IPS-18c (cell line): ENCODE data around the gene ARHGEF4.

ENCODE experiments used
- H3K4me3 ChIP-seq: 2 replicates; pipeline ENCODE4 v1.7.0; 2013; ENCODE audit warnings: low read depth, mild to moderate bottlenecking, low read length, moderate library complexity; ENCODE audit not compliant: insufficient read depth
- H3K9me3 ChIP-seq: one replicate; pipeline ENCODE4 v1.6.1; 2013; ENCODE audit warnings: mild to moderate bottlenecking, low read length, moderate library complexity; ENCODE audit not compliant: control insufficient read depth, insufficient read depth

ARHGEF4 gene

GRCh38 chr2:130826821-130827501 is 9.8 kb upstream of the ARHGEF4 start:
- no peak overlapping the region for H3K4me3 ChIP-seq
- peaks cover 2% of the 10 kb centered on the region for H3K9me3 ChIP-seq

- Histone ChIP-seq H3K4me3 (no peak overlapping the region), H3K9me3 (peaks cover under 1% of the 10 kb centered on the region)
Measured at GRCh38 chr2:130827502-130828251, 9.0 kb upstream of the ARHGEF4 start.

- no peak overlapping the region for H3K4me3 ChIP-seq
- no peaks in the 10 kb centered on the region for H3K9me3 ChIP-seq
Measured at GRCh38 chr2:130828461-130828860, 8.3 kb upstream of the ARHGEF4 start.

- H3K9me3 ChIP-seq: no peaks in the 10 kb centered on the region
- H3K4me3 ChIP-seq: no peak overlapping the region; the same call in 1 of the 2 replicates
Measured at GRCh38 chr2:130829015-130829414, 7.7 kb upstream of the ARHGEF4 start.

- Histone ChIP-seq H3K9me3 (no peaks in the 10 kb centered on the region), H3K4me3 (no peak overlapping the region)
Measured at GRCh38 chr2:130830538-130830937, 6.2 kb upstream of the ARHGEF4 start.

- no peak overlapping the region for H3K4me3 ChIP-seq
- no peaks in the 10 kb centered on the region for H3K9me3 ChIP-seq
Measured at GRCh38 chr2:130831356-130831755, 5.4 kb upstream of the ARHGEF4 start.

GRCh38 chr2:130832296-130832940 is 4.3 kb upstream of the ARHGEF4 start:
- Histone ChIP-seq H3K9me3 (no peaks in the 10 kb centered on the region), H3K4me3 (no peak overlapping the region)

GRCh38 chr2:130834091-130834930 is 2.4 kb upstream of the ARHGEF4 start:
- Histone ChIP-seq H3K4me3 (no peak overlapping the region), H3K9me3 (no peaks in the 10 kb centered on the region)

- no peak overlapping the region for H3K4me3 ChIP-seq
- no peaks in the 10 kb centered on the region for H3K9me3 ChIP-seq
Measured at GRCh38 chr2:130834931-130835765, 1.6 kb upstream of the ARHGEF4 start.

GRCh38 chr2:130835766-130836015 is 1.0 kb upstream of the ARHGEF4 start:
- Histone ChIP-seq H3K4me3 (no peak overlapping the region), H3K9me3 (no peaks in the 10 kb centered on the region)

GRCh38 chr2:130837175-130837810 is 579 bp downstream of the ARHGEF4 start:
- Histone ChIP-seq H3K9me3 (no peaks in the 10 kb centered on the region), H3K4me3 (peak overlapping the region; percentile 55)

GRCh38 chr2:130837811-130838565 is 1.3 kb downstream of the ARHGEF4 start:
- Histone ChIP-seq H3K4me3 (peak overlapping the region; percentile 55; the same call in 1 of the 2 replicates), H3K9me3 (no peaks in the 10 kb centered on the region)

- Histone ChIP-seq H3K9me3 (no peaks in the 10 kb centered on the region), H3K4me3 (no peak overlapping the region)
Measured at GRCh38 chr2:130839011-130839780, 2.5 kb downstream of the ARHGEF4 start.

GRCh38 chr2:130840506-130840905 is 3.8 kb downstream of the ARHGEF4 start:
- Histone ChIP-seq H3K9me3 (no peaks in the 10 kb centered on the region), H3K4me3 (no peak overlapping the region)

- Histone ChIP-seq H3K4me3 (no peak overlapping the region), H3K9me3 (no peaks in the 10 kb centered on the region)
Measured at GRCh38 chr2:130841741-130842365, 5.1 kb downstream of the ARHGEF4 start.
